Measurements from ENCODE around the gene LAMA5. TPM values are rescaled to one million over a fixed set of nuclear protein-coding genes. Genes with fewer than 3 reads are reported as not detected.

LAMA5 gene
- total RNA-seq, 2 experiments from 2014 or later, result 53.3 to 162 TPM

- ChIA-PET CTCF (ENCODE audit: unreplicated experiment) (no interaction called here), POLR2A (no interaction called here)
- peak; percentile 96 for DNase-seq (ENCODE audit: low spot score)
- Histone ChIP-seq H3K4me2 (ENCODE audit: low read length) (peak within 1 kb of the TSS; percentile 86), H3K9me2 (ENCODE audit: insufficient read depth, low read length) (no peaks in the 10 kb centered on the region), H3K4me1 (ENCODE audit: insufficient read depth, low read length, poor library complexity, severe bottlenecking) (peaks cover 42% of the 10 kb centered on the region), H3K36me3 (ENCODE audit: insufficient read depth, low read length) (peaks cover 5% of the 10 kb centered on the region; the same call in 1 of the 2 replicates), H3K9me3 (ENCODE audit: low read length) (no peaks in the 10 kb centered on the region), H4K20me1 (ENCODE audit: insufficient read depth, low read length) (no peaks in the 10 kb centered on the region), H3K4me3 (ENCODE audit: low read depth, low read length, poor library complexity, severe bottlenecking) (peak within 1 kb of the TSS; percentile 86), H3K79me2 (ENCODE audit: insufficient read depth, low read depth, low read length) (peaks cover 7% of the 10 kb centered on the region; the same call in 1 of the 2 replicates), H3K27ac (ENCODE audit: low read depth, low read length, poor library complexity, severe bottlenecking) (peak within 1 kb of the TSS; percentile 69), H2AFZ (ENCODE audit: low read length) (peak within 1 kb of the TSS; percentile 65)
- no TSS peak for BruUV-seq (replicated peaks)
- TF ChIP-seq CTCF (conservative IDR thresholded peaks at IDR 0.05; ENCODE audit: low read length) (peak; percentile 28; the same call in 1 of the 2 replicates), EZH2phosphoT487 (IDR thresholded peaks at IDR 0.05; ENCODE audit: borderline replicate concordance, low read depth, low read length) (no peak)
- intact Hi-C loops (cut with micrococcal nuclease; ENCODE audit: unreplicated experiment), result loop anchor here (2.0 to 10.0 kb wide), 5 partner anchors 21 to 385 kb away; partner anchors contain the start of genes ADRM1, RPS21 and TAF4
These were observed 40.3 kb upstream of the LAMA5 start, which contains the start of gene CABLES2 for GRCh38 chr20:62407221-62407992. Gene CABLES2 (minus strand): TSS chr20:62407285. CDS start chr20:62407276, 9 bp downstream.

- BruUV-seq (replicated peaks), result no TSS peak
- Histone ChIP-seq H3K4me1 (ENCODE audit: insufficient read depth, low read length, poor library complexity, severe bottlenecking) (peaks cover 42% of the 10 kb centered on the region), H3K9me2 (ENCODE audit: insufficient read depth, low read length) (no peaks in the 10 kb centered on the region), H3K36me3 (ENCODE audit: insufficient read depth, low read length) (peaks cover 5% of the 10 kb centered on the region; the same call in 1 of the 2 replicates), H3K79me2 (ENCODE audit: insufficient read depth, low read depth, low read length) (peaks cover 7% of the 10 kb centered on the region; the same call in 1 of the 2 replicates), H2AFZ (ENCODE audit: low read length) (no peak overlapping the region), H3K9me3 (ENCODE audit: low read length) (no peaks in the 10 kb centered on the region), H3K27ac (ENCODE audit: low read depth, low read length, poor library complexity, severe bottlenecking) (no peak overlapping the region), H4K20me1 (ENCODE audit: insufficient read depth, low read length) (no peaks in the 10 kb centered on the region), H3K4me3 (ENCODE audit: low read depth, low read length, poor library complexity, severe bottlenecking) (peak overlapping the region; percentile 86), H3K4me2 (ENCODE audit: low read length) (peak overlapping the region; percentile 86)
- intact Hi-C loops (cut with micrococcal nuclease; ENCODE audit: unreplicated experiment), result loop anchor here (2.0 to 10.0 kb wide), 5 partner anchors 20 to 386 kb away; partner anchors contain the start of genes ADRM1, RPS21 and TAF4
- no peak for DNase-seq (ENCODE audit: low spot score)
- POLR2A ChIA-PET, result no interaction called here
- CTCF ChIA-PET (ENCODE audit: unreplicated experiment), result no interaction called here
- TF ChIP-seq CTCF (conservative IDR thresholded peaks at IDR 0.05; ENCODE audit: low read length), result no peak
- no peak for TF ChIP-seq EZH2phosphoT487 (IDR thresholded peaks at IDR 0.05; ENCODE audit: borderline replicate concordance, low read depth, low read length)
These were observed 39.6 kb upstream of the LAMA5 start for GRCh38 chr20:62406635-62407176.

All from OCI-LY7 (cell line).